Measurements from ENCODE around the gene THADA.

The THADA gene

GRCh38 chr2:43262239-43262638, 333.6 kb downstream of the THADA start:
- no CpG with 5 or more reads among the region's 1 CpG for whole genome bisulfite sequencing, 2 experiments
- Histone ChIP-seq H3K27me3 (ENCODE audit: control insufficient read depth, insufficient read depth, low read length, poor library complexity, severe bottlenecking) (no peaks in the 10 kb centered on the region), H3K27ac (ENCODE audit: insufficient read depth, low read depth, low read length, poor library complexity, severe bottlenecking) (no peak overlapping the region), H3K9me3 (ENCODE audit: control insufficient read depth, low read length) (no peaks in the 10 kb centered on the region), H3K4me3 (ENCODE audit: insufficient read depth, low read depth, low read length) (no peak overlapping the region), H3K36me3 (ENCODE audit: control insufficient read depth, insufficient read depth, low read length) (no peaks in the 10 kb centered on the region), H3K4me1 (ENCODE audit: control insufficient read depth, insufficient read depth, low read length) (peaks cover 7% of the 10 kb centered on the region)

GRCh38 chr2:43259512-43259911, 336.3 kb downstream of the THADA start:
- Histone ChIP-seq H3K27ac (ENCODE audit: insufficient read depth, low read depth, low read length, poor library complexity, severe bottlenecking) (no peak overlapping the region), H3K4me1 (ENCODE audit: control insufficient read depth, insufficient read depth, low read length) (peaks cover 4% of the 10 kb centered on the region), H3K9me3 (ENCODE audit: control insufficient read depth, low read length) (no peaks in the 10 kb centered on the region), H3K36me3 (ENCODE audit: control insufficient read depth, insufficient read depth, low read length) (no peaks in the 10 kb centered on the region), H3K4me3 (ENCODE audit: insufficient read depth, low read depth, low read length) (no peak overlapping the region), H3K27me3 (ENCODE audit: control insufficient read depth, insufficient read depth, low read length, poor library complexity, severe bottlenecking) (no peaks in the 10 kb centered on the region)
- 100% methylated on average over 1 of the region's 1 CpG; no CpG with 5 or more reads in 1 of the 2 experiments for WGBS, 2 experiments

- Histone ChIP-seq H3K9me3 (ENCODE audit: control insufficient read depth, low read length) (no peaks in the 10 kb centered on the region), H3K4me3 (ENCODE audit: insufficient read depth, low read depth, low read length) (no peak overlapping the region), H3K4me1 (ENCODE audit: control insufficient read depth, insufficient read depth, low read length) (peaks cover 4% of the 10 kb centered on the region), H3K27me3 (ENCODE audit: control insufficient read depth, insufficient read depth, low read length, poor library complexity, severe bottlenecking) (no peaks in the 10 kb centered on the region), H3K36me3 (ENCODE audit: control insufficient read depth, insufficient read depth, low read length) (no peaks in the 10 kb centered on the region), H3K27ac (ENCODE audit: insufficient read depth, low read depth, low read length, poor library complexity, severe bottlenecking) (no peak overlapping the region)
- 93 to 98% methylated on average over 2 of the region's 2 CpGs for WGBS, 2 experiments
These were observed 337.2 kb downstream of the THADA start for GRCh38 chr2:43258547-43259156.

GRCh38 chr2:43255296-43255910, 340.4 kb downstream of the THADA start:
- no peak overlapping the region for H3K4me3 ChIP-seq (ENCODE audit: insufficient read depth, low read depth, low read length)
- no peaks in the 10 kb centered on the region for H3K9me3 ChIP-seq (ENCODE audit: control insufficient read depth, low read length)
- no peak overlapping the region for H3K27ac ChIP-seq (ENCODE audit: insufficient read depth, low read depth, low read length, poor library complexity, severe bottlenecking)
- H3K36me3 ChIP-seq (ENCODE audit: control insufficient read depth, insufficient read depth, low read length), result no peaks in the 10 kb centered on the region
- 85 to 87% methylated on average over 8 of the region's 8 CpGs for WGBS, 2 experiments
- no peaks in the 10 kb centered on the region for H3K27me3 ChIP-seq (ENCODE audit: control insufficient read depth, insufficient read depth, low read length, poor library complexity, severe bottlenecking)
- H3K4me1 ChIP-seq (ENCODE audit: control insufficient read depth, insufficient read depth, low read length), result peaks cover 4% of the 10 kb centered on the region

- H3K36me3 ChIP-seq (ENCODE audit: control insufficient read depth, insufficient read depth, low read length), result no peaks in the 10 kb centered on the region
- H3K27ac ChIP-seq (ENCODE audit: insufficient read depth, low read depth, low read length, poor library complexity, severe bottlenecking), result no peak overlapping the region
- H3K27me3 ChIP-seq (ENCODE audit: control insufficient read depth, insufficient read depth, low read length, poor library complexity, severe bottlenecking), result no peaks in the 10 kb centered on the region
- no peaks in the 10 kb centered on the region for H3K9me3 ChIP-seq (ENCODE audit: control insufficient read depth, low read length)
- 91 to 92% methylated on average over 5 of the region's 5 CpGs for WGBS, 2 experiments
- no peak overlapping the region for H3K4me3 ChIP-seq (ENCODE audit: insufficient read depth, low read depth, low read length)
- peaks cover 4% of the 10 kb centered on the region for H3K4me1 ChIP-seq (ENCODE audit: control insufficient read depth, insufficient read depth, low read length)
These were observed 341.5 kb downstream of the THADA start for GRCh38 chr2:43254331-43254730.

- Histone ChIP-seq H3K4me3 (ENCODE audit: insufficient read depth, low read depth, low read length) (no peak overlapping the region), H3K9me3 (ENCODE audit: control insufficient read depth, low read length) (no peaks in the 10 kb centered on the region), H3K27me3 (ENCODE audit: control insufficient read depth, insufficient read depth, low read length, poor library complexity, severe bottlenecking) (no peaks in the 10 kb centered on the region), H3K4me1 (ENCODE audit: control insufficient read depth, insufficient read depth, low read length) (peaks cover 4% of the 10 kb centered on the region), H3K27ac (ENCODE audit: insufficient read depth, low read depth, low read length, poor library complexity, severe bottlenecking) (no peak overlapping the region), H3K36me3 (ENCODE audit: control insufficient read depth, insufficient read depth, low read length) (no peaks in the 10 kb centered on the region)
- WGBS, 2 experiments, result 89 to 91% methylated on average over 5 of the region's 5 CpGs
These were observed 344.6 kb downstream of the THADA start for GRCh38 chr2:43251171-43251731.

- WGBS, 2 experiments, result 99 to 100% methylated on average over 1 to 2 of the region's 2 CpGs
These were observed 345.8 kb downstream of the THADA start for GRCh38 chr2:43250015-43250414.

GRCh38 chr2:43248621-43249020, 347.2 kb downstream of the THADA start:
- H3K36me3 ChIP-seq (ENCODE audit: control insufficient read depth, insufficient read depth, low read length), result no peaks in the 10 kb centered on the region
- H3K27ac ChIP-seq (ENCODE audit: insufficient read depth, low read depth, low read length, poor library complexity, severe bottlenecking), result no peak overlapping the region
- WGBS, 2 experiments, result 90 to 93% methylated on average over 7 of the region's 7 CpGs
- H3K4me3 ChIP-seq (ENCODE audit: insufficient read depth, low read depth, low read length), result no peak overlapping the region
- no peaks in the 10 kb centered on the region for H3K9me3 ChIP-seq (ENCODE audit: control insufficient read depth, low read length)
- H3K4me1 ChIP-seq (ENCODE audit: control insufficient read depth, insufficient read depth, low read length), result no peaks in the 10 kb centered on the region
- H3K27me3 ChIP-seq (ENCODE audit: control insufficient read depth, insufficient read depth, low read length, poor library complexity, severe bottlenecking), result no peaks in the 10 kb centered on the region

More at GRCh38 chr2:43250015-43250414, 345.8 kb downstream of the THADA start:
- no peaks in the 10 kb centered on the region for H3K4me1 ChIP-seq (ENCODE audit: control insufficient read depth, insufficient read depth, low read length)
- no peaks in the 10 kb centered on the region for H3K27me3 ChIP-seq (ENCODE audit: control insufficient read depth, insufficient read depth, low read length, poor library complexity, severe bottlenecking)
- no peaks in the 10 kb centered on the region for H3K9me3 ChIP-seq (ENCODE audit: control insufficient read depth, low read length)
- no peaks in the 10 kb centered on the region for H3K36me3 ChIP-seq (ENCODE audit: control insufficient read depth, insufficient read depth, low read length)
- H3K4me3 ChIP-seq (ENCODE audit: insufficient read depth, low read depth, low read length), result no peak overlapping the region
- H3K27ac ChIP-seq (ENCODE audit: insufficient read depth, low read depth, low read length, poor library complexity, severe bottlenecking), result no peak overlapping the region

- no peaks in the 10 kb centered on the region for H3K9me3 ChIP-seq (ENCODE audit: control insufficient read depth, low read length)
- no peak overlapping the region for H3K27ac ChIP-seq (ENCODE audit: insufficient read depth, low read depth, low read length, poor library complexity, severe bottlenecking)
- H3K27me3 ChIP-seq (ENCODE audit: control insufficient read depth, insufficient read depth, low read length, poor library complexity, severe bottlenecking), result no peaks in the 10 kb centered on the region
- WGBS, 2 experiments, result 71 to 75% methylated on average over 3 of the region's 3 CpGs
- H3K4me1 ChIP-seq (ENCODE audit: control insufficient read depth, insufficient read depth, low read length), result no peaks in the 10 kb centered on the region
- H3K36me3 ChIP-seq (ENCODE audit: control insufficient read depth, insufficient read depth, low read length), result no peaks in the 10 kb centered on the region
- H3K4me3 ChIP-seq (ENCODE audit: insufficient read depth, low read depth, low read length), result no peak overlapping the region
These were observed 349.2 kb downstream of the THADA start for GRCh38 chr2:43246641-43247040.

- 80 to 84% methylated on average over 10 of the region's 10 CpGs for WGBS, 2 experiments
- H3K9me3 ChIP-seq (ENCODE audit: control insufficient read depth, low read length), result no peaks in the 10 kb centered on the region
- H3K4me1 ChIP-seq (ENCODE audit: control insufficient read depth, insufficient read depth, low read length), result no peaks in the 10 kb centered on the region
- no peak overlapping the region for H3K27ac ChIP-seq (ENCODE audit: insufficient read depth, low read depth, low read length, poor library complexity, severe bottlenecking)
- no peak overlapping the region for H3K4me3 ChIP-seq (ENCODE audit: insufficient read depth, low read depth, low read length)
- H3K36me3 ChIP-seq (ENCODE audit: control insufficient read depth, insufficient read depth, low read length), result no peaks in the 10 kb centered on the region
- H3K27me3 ChIP-seq (ENCODE audit: control insufficient read depth, insufficient read depth, low read length, poor library complexity, severe bottlenecking), result no peaks in the 10 kb centered on the region
These were observed 354.3 kb downstream of the THADA start for GRCh38 chr2:43241558-43241957.
